ENCODE data around the gene SAMD4A. TPM values are rescaled to one million over a fixed set of nuclear protein-coding genes. Genes with fewer than 3 reads are reported as not detected.
A peak's percentile ranks its signal among the peaks of the same experiment; 100 is the strongest.

The SAMD4A gene
- total RNA-seq, 1 donor from 2014 or later: 25.9 TPM

DNA sequence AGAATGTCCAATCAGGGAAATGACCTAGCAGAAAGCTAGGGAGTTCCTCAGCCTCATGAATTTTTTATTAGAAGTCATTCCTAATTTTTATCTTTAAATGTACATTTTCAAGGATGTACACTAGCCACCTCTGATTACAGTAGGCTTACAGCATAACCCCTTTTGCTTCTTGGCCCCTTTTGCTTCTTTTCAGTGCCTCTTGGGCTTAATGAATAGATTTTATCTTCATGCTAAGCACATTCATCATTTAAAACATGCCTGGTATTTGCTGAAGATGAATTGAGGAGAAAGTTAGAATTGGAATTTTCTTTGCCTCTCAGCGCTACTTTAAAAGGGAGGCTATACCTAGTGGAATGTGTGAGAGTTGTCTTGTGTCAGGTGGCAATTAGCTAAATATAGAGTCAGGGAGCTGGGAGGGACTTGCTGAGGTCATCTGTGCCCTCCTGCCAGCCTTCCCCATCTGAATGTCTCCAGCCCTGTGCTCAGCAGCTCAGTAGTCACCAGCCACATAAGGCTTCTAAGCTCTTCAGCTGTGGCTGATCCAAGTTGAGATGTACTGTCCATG, 132.1 kb downstream of the SAMD4A start:
- no peak for DNase-seq (ENCODE audit: low spot score)
- no peak for ATAC-seq

DNA sequence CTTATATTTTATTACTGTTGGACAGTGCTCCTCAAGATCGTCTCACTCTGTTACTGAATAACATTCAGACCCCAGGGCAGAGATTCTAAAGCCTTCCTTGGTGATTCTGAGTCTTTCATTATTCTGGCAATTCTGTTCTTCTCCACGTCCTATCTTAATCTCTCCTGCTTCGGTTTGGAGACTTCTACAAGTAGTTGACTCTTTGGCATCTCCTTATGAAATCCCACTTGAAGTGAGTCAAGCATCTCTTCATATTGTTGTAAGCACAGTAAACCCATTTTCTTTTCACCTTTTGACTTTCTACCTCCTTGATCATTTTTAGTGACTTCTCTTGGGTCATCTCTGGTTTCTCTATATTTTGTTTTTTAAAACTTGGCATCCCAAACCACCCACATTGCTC, 132.8 kb downstream of the SAMD4A start:
- ATAC-seq (no peak), DNase-seq (ENCODE audit: low spot score) (no peak)

DNA sequence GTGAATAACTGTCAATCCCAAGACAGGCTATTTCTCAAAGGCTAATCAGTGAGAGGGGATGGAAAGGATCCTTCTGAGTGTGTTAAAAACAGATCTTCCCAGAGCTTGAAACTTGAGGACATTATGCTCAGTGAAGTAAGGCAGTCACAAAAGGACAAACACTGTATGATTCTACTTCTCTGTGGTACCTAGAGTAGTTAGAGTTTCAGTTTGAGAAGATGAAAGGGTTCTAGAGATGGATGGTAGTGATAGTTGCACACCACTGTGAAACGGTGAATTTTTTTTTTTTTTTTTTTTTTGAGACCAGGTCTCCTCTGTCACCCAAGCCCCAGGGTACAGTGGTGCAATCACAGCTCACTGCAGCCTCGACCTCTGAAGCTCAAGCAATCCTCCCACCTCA, 133.8 kb downstream of the SAMD4A start:
- DNase-seq (ENCODE audit: low spot score) (no peak), ATAC-seq (no peak)

DNA sequence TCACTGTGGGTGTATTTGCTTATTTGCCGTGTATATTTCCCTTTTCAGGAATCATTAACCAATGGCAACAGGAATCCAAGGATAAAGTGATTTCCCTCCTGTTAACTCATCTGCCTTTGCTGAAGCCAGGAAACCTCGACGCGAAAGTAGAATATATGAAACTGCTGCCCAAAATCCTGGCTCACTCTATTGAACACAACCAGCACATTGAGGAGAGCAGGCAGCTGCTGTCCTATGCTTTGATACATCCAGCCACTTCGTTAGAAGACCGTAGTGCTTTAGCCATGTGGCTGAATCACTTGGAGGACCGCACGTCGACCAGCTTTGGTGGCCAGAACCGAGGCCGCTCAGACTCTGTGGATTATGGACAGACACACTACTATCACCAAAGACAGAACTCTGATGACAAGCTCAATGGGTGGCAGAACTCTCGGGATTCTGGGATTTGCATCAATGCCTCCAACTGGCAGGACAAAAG, 135.1 kb downstream of the SAMD4A start:
- peak; percentile 66 for ATAC-seq
- DNase-seq (ENCODE audit: low spot score): peak; percentile 51

DNA sequence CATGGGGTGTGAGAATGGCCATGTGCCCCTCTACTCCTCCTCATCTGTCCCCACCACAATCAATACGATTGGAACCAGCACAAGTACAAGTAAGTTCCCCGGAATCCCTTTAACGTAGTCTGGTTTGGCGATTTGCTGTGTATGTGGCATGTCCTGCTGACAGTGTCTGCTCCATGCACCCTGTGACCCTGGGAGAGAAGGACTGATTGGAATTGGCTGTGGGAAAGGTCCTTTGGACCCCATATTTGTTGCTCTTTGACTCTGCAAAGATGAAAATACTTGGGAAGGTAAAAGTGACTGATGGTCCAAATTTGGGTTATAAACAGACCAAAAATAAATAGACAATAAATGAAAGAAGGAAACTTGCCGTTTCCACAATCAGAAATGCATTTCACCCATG, 135.6 kb downstream of the SAMD4A start:
- ATAC-seq: peak; percentile 52
- no peak for DNase-seq (ENCODE audit: low spot score)

DNA sequence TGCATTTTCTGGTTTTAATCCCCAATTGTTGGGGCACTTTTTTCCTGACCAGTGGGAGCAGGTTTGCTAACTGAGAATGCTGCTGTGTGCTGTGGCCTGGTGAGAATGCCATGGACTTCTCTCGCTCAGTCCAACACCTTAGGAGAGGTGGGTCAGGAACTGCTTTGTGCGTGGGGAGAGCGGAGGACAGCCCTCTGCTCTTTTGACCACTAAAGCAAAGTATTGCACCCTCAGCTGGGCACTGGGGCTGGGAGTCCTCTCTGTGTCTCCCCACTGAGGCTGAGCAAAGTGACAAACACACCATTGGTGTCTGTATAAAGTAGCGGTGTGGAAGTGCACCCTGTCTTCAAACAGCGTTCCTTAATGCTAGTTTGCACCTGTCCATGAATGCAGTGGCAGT, 136.2 kb downstream of the SAMD4A start:
- ATAC-seq (peak; percentile 50), DNase-seq (ENCODE audit: low spot score) (peak; percentile 62)

DNA sequence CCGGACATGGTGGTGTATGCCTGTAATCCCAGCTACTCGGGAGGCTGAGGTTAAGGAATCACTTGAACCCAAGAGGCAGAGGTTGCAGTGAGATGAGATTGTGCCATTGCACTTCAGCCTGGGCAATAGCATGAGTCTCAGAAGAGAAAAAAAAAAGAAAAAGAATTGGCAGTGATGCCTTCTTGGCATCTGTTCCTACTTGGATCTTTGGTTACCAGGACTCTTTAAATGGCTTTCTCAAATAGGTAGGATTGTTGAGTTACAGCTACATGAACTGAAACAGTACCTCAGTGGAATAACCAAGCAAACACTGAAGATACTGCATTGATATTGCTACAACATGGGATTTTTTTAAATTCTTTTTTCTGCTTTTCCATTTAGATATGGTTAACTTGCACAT, 136.8 kb downstream of the SAMD4A start:
- DNase-seq (ENCODE audit: low spot score) (no peak), ATAC-seq (no peak)

DNA sequence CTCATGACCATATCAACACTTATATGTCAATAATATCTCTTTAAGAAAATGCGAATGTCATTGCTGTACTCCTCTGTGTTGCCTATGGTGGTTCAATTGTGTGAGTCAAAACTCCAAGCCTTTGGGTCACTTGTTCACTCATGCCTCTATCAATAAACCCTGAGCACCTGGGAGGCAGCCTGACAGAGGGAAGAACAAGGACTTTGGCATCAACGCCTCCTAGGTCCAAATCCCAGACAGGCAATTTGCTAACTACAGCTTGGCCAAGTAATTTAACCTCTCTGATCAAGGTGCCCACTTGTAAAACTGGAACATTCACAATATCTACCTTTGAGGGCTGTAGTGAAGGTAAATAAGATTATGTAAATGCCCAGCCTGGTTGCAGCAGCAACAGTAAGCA, 137.8 kb downstream of the SAMD4A start:
- ATAC-seq: peak; percentile 62
- peak; percentile 82 for DNase-seq (ENCODE audit: low spot score)

DNA sequence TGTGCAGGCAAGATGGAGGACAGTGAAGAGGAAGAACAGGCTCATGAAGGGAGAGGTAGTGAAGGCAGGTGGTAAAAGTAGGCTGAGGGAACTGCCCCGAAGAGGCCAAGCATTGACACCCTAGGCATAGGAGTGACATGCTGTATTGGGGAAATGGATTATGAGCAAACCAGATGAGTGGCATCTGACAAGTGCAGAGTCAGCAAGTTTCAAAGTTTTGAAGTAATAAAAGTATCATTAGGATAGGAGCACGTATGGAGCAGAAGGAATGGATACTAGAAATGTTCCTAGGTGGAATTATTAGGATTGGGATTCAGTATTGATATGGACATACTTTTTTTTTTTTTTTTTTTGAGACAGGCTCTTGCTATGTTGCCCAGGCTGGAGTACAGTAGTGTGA, 139.8 kb downstream of the SAMD4A start:
- ATAC-seq (no peak), DNase-seq (ENCODE audit: low spot score) (no peak)

DNA sequence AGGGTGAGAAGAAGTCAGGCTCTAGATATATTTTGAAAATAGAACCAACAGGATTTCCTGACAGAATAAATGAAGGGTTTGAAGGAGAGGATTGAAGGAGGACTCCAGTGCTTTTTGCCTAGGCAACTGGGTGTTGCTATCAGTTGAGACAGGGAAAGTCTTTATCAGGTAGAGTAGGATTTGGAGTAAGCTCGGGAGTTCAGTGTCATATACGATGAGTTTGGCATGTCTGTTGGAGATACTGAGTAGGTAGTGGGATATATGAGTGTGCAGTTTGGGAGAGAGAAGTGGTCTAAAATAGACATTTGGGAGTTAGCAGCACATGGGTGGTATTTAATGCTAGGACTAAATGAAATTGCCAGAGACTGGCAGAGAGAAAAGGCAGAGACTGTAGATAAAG, 141.2 kb downstream of the SAMD4A start:
- ATAC-seq (no peak), DNase-seq (ENCODE audit: low spot score) (no peak)

DNA sequence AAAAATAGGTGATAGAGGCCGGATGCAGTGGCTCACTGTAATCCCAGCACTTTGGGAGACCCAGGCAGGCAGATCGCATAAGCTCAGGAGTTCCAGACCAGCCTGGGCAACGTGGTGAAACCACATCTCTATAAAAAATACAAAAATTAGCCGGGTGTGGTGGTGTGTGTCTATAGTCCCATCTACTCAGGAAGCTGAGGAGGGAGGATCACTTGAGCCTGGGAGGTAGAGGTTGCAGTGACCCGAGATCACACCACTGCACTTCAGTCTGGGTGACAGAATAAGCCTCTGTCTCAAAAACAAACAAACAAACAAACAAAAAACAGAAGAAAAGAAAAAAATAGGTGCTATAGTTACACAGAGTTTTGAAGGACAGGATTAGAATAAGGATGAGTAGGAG, 142.1 kb downstream of the SAMD4A start:
- no peak for ATAC-seq
- no peak for DNase-seq (ENCODE audit: low spot score)

DNA sequence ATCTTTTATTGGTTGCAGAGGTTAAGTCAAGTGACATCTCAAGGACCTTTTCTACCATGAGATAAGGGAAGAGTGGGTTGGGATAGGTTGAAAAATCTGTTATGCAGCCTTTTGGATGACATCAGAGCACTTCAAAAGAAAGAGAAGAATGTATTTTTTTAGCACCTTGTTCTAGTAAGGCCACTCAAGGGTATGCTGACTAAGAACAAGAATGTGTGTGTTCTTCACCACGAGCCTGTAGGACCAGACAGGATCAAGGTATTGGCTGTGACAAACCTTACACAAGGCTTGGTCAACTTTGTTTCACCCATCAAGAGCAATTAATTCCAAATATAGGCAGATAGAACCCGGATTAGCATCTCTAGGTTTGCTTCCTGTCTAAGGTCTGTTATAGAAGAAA, 142.5 kb downstream of the SAMD4A start:
- ATAC-seq: no peak
- no peak for DNase-seq (ENCODE audit: low spot score)

DNA sequence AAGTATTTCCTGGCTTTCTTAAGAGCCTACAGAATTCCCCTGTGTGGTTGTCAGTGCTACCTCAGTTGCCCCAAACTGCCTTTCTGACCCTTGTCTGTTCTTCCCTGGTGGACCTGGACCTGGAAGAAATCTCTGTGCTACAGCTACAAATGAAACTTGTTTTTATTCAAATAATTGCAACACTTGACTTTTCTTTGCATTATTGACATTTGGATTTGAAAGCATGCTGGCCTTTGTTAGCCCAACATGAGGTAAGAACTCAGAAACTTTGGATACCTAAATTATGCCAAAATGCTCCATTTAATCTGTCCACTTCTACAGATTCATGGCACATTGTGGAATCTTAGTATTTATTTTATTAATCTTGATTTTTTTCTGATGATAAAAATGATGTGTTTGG, 142.9 kb downstream of the SAMD4A start:
- ATAC-seq (peak; percentile 55), DNase-seq (ENCODE audit: low spot score) (no peak)

DNA sequence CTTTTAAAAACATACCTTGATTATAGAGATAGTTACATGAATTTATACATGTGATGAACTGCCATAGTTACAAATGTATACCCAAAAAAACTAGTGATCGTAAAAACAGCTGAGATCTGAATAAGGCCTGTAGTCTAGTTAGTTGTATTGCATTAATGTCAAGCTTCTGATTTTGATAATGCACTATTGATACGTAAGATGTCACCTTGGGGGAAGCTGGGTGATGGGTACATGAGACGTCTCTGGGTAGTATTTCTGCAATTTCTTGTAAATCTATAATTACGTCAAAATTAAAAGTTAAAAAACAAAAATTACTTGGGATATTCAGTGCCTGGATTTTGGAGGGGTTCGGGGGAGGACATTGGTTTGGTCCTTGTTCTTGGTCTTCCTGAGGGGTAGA, 144.4 kb downstream of the SAMD4A start:
- ATAC-seq (no peak), DNase-seq (ENCODE audit: low spot score) (no peak)

DNA sequence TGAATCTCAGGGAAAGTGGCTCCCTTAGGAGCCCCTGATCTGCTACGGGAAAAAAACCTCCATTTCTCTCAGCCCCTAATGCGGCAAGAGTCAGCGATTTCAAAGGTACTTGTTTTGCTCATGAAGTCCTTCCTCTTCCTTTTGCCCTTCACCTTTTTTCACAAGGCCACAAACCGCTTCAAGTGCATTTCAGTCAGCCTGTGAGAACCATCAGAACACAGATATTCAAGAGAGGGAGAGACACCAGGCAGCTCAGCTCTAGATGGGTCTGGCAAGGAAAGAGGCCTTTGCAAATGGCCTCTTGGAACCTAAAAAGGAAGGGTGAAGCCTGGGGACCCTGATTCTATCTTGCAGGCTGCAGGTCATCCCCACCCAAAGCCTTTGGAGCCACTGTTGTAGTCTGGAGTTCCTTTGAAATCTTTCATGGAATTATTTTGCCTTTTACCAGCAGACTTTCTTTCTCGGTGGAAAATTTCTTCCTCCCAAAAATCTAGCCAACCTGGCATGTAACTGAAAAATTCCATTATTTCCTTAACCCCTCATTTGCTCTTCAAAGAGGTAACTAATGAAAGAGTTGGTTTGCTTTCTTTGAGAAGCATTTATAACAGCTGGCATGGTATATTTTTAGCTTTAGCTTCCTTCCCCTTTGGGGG, 145.0 kb downstream of the SAMD4A start:
- no peak for DNase-seq (ENCODE audit: low spot score)
- ATAC-seq: no peak

DNA sequence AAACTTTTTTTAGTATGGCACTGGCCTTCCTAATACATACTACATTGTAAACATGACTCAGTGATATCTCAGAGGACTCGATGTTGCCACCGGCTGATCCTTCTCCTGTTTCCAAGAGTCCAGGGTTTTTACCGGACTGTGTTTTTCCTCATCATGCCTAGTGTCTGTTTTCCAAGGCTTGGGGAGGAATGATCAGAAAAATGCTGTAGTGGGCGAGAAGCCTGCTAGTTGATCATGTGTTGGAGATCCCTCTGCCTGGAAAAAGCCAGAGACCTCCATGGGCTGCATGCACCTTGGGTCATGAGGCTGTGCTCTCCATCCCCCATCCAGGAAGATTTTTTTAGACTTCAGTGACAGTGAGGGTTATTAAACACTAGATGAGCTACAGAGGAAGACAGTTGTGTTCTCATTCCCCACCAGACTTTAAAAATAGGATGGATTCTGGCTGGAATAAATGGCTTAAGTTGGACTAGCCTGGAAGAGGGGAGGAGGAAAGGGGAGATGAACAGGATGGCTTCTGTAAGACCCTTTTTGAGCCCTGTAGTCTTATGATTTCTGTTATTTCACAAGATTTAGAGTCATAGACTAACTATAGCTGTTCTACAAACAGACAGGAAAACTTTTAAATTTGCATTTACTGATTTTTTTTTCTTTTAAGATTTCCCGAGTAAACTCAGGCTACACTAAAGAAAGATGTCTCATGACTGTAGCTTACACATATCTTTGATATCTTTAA, 145.7 kb downstream of the SAMD4A start:
- no peak for ATAC-seq

DNA sequence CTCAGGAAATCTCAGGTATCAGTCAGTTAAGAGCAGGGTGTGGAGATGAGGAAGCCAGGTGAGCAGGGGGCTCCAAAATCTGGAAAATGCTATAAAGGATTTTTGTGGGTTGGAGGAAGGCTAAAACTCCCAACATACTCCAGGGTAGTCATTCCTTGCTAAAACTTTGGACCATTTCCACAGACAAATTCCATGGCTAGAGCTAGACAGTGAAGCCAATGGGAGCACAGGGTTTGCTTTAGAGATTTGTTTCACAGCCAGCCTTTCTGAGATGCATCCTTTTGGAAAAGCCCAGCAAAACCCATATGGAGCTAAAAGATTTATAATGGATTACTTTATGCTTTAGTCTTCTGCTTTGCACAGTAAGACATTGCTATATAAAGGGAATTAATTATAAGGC, 146.5 kb downstream of the SAMD4A start:
- no peak for DNase-seq (ENCODE audit: low spot score)
- no peak for ATAC-seq

More for the DNA sequence above, 145.7 kb downstream of the SAMD4A start:
- DNase-seq (ENCODE audit: low spot score): no peak

DNA sequence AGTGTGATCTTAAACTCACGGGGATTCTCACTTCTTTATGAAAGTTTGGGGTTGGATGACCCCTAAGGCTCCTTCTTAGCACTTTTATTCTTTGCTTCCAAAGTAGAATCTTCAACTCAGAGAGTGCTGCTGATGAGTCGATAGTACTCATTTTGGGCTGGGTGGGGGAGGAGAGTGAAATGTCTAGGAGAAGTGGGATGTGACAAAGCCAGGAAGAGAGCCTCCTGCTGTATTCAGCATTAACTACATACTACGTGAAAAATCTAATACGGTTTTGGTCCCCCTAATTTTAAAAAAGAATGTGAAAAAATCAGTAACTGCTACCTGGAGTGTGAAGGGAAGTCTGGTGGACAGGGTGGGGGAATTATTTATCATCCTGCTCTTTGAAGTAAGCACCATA, 148.3 kb downstream of the SAMD4A start:
- ATAC-seq: no peak

DNA sequence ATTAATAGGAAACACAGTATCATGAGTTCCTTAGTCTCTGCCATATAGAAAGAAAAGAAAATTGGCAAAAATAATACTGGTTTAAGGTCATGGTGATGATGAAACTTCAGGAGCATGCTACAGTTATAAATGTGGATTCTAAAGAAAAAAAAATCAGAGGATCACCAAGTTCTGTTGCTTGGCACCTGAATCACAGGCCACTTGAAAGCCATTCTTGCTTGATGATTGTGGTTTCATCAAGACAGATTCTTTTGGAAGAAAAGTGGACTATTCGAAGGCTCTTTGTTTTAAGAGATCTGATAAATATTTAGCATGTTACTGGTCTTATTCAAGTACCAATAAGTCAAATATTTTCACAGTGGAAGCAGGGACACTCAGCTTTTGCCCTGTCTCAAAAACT, 148.9 kb downstream of the SAMD4A start:
- ATAC-seq (no peak), DNase-seq (ENCODE audit: low spot score) (no peak)

More for the DNA sequence above, 148.3 kb downstream of the SAMD4A start:
- DNase-seq (ENCODE audit: low spot score): no peak

DNA sequence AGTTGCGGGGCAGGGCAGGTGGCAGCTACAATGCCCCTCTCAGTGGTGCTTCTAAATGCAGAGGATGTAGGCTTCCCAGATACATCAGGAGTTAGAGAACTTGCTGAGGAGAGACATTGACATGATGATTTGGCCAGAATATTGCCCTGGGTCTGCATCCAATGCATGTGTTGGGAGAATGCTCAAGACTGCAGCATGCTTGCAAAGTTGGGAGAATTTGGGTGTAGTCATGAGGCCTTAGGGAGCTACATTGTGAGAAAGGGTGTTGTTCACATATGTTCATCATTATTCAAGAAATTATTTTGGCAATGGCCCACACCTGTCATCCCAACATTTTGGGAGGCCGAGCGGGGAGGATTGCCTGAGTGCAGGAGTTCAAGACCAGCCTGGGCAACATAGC, 149.9 kb downstream of the SAMD4A start:
- ATAC-seq: no peak
- DNase-seq (ENCODE audit: low spot score): no peak

DNA sequence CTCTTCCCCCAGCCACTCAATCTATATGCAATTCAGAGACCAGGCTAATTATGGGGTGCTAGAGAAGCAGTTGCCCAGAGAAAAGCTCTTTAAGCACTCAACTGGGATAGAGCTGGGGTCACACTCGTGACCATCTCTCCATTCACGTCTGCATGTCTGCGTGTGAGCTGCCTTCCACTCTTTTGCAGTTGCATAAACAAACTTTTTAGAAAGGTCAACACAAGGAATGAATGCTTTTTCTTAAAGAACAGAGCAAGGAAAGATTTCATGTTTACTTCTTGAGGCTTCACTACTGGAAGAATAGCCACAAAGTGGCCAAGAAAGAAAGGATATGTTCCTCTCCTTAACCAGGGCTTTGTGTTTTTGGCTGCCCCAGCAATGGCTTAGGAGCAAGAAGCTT, 151.1 kb downstream of the SAMD4A start:
- ATAC-seq: no peak
- DNase-seq (ENCODE audit: low spot score): no peak

DNA sequence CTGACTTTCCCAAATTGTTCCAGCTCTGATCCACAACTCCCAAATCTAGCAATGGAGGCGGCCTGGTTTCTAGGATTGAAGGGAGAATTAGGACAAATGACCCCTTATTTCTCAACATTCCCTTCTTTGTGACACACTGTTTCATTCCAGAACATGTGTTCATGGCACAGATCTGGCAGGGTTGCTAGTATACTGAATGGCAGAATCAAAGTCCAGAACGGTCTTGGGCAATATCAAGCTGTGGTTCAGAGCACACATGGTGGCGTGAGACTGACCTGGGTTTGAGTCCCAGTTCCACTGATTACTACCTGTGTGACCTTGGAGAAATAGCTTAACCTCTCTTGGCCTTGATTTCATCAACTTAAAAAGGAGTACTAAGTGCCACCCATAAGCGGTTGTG, 152.5 kb downstream of the SAMD4A start:
- DNase-seq (ENCODE audit: low spot score) (peak; percentile 84), ATAC-seq (peak; percentile 85)

Measured in left lobe of liver (tissue), 2 donors.